SIG-M5 treated with dmso at 0.1 percent for 504 hours (cell line): ENCODE measurements around the gene MRPL55.

ENCODE experiments used
- DNase-seq: peaks from one replicate; lab custom pipeline; 2025; ENCODE audit not compliant: unreplicated experiment; lab: John Stamatoyannopoulos, UW

Gene MRPL55

GRCh38 chr1:228087771-228088251 lies 21.3 kb downstream of the MRPL55 start:
- DNase-seq, result peak; percentile 64

GRCh38 chr1:228085287-228085951 lies 23.7 kb downstream of the MRPL55 start:
- DNase-seq, result no peak

DNA sequence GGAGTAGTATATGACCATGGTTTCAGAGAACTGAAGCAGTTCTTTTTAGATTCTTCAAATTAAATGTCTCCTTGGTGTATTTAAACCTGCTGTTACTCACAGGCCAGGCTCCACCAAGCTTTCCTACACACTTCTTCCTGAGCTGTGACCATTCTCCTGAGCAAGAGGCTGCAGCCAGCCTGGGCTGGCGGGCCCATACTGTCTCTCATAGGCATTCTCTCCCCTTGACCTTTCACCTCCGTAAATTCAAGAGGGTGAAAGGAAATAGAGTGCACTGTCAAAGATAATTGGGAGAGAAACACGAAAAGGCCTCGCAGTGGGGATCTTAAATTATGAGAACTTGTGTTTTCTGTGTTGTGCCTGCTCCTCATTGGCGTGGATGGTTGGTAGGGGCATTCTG lies 24.3 kb downstream of the MRPL55 start:
- no peak for DNase-seq

DNA sequence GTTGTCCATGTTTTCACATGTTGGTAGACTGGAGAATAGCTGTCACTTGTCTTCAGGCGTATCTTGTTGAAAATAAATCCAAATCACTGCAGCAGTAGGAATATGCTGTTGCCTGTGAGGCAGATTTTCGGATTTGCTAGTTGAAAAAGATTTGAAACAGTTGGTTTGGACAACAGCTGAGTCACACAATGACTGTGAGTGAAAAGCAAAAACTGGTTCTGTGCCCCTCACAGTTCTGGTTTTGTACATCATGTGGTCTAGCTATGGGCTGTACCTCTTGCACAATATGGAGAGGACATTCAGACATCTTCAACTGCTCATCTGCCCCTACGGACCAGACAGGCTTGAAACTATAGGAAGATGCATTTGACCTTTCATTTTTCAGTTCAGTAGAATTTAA lies 24.8 kb downstream of the MRPL55 start:
- peak; percentile 83 for DNase-seq

- DNase-seq, result peak; percentile 33
These were observed 25.2 kb downstream of the MRPL55 start for GRCh38 chr1:228083871-228084278.

DNA sequence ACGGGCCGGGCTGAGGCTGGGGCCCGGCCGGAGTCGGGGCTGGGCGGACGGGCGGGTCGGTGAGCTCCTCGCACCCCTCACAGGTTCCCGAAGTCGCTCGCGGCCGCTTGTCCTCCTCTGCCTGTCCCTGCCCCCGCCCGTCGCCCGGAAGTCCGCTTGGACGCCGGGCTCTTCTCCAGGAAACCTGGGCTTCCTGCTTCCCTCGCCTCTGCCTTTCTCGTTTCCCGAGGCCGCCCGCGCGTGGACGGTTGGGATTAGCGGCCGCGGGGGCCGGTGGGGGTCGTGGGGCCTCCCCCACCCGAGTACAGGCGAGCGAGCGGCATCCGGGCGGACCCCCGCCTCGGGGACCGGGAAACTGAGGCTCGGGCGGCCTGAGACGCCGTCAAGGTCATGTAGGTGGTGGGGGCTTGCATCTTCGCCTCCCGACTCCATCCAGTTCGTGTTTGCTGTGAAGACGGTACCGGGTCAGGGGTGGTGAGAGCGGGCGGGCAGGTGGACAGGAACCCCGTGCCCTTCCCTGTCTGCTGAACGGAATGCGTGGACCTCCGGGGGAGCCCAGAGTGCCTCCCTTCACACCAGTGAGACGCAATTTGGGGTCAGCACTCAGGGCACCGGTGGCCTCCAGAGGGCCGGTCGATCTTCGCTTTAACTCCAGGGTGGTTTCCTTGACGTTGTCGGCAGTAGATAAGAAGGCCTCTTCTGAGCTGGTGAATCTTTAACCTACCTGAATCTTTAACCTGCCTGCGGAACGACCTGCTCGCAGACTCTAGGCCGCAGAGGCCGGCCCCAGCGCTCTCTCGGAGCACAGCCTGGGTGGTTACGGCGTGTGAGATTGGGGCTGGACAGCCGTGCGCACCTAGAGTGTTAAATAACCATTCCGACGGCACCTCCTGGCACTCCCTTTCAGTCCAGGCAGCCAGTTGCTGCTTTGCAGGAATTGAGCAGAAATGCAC lies 25.9 kb downstream of the MRPL55 start:
- DNase-seq, result no peak

- DNase-seq, result peak; percentile 91
These were observed 26.7 kb downstream of the MRPL55 start, which contains the start of gene ARF1 for GRCh38 chr1:228082214-228082917. Gene ARF1, plus strand, starts transcription at chr1:228082708. Its CDS starts 14,407 bp downstream, at chr1:228097115.

GRCh38 chr1:228081578-228082213 lies 27.4 kb downstream of the MRPL55 start:
- DNase-seq, result peak; percentile 43

DNA sequence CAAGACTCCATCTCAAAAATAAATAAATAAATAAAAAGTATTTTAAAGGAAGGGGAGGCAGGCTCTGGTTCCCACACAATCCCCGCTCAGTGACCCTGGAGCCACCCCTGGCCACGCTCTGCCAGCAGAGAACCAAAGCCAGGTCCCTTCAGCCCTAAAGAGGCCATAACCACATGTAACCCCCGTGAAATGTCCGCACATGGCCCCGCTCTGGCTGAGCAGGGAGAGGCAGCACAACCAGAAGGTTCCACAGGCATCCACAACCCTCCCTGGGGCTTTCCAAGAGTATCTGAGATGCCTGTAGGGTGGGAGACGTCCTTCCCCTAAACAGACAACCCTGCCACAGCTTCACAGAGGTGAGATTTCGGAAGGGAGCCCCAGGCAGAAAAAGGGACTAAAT lies 28.0 kb downstream of the MRPL55 start:
- DNase-seq, result no peak

DNA sequence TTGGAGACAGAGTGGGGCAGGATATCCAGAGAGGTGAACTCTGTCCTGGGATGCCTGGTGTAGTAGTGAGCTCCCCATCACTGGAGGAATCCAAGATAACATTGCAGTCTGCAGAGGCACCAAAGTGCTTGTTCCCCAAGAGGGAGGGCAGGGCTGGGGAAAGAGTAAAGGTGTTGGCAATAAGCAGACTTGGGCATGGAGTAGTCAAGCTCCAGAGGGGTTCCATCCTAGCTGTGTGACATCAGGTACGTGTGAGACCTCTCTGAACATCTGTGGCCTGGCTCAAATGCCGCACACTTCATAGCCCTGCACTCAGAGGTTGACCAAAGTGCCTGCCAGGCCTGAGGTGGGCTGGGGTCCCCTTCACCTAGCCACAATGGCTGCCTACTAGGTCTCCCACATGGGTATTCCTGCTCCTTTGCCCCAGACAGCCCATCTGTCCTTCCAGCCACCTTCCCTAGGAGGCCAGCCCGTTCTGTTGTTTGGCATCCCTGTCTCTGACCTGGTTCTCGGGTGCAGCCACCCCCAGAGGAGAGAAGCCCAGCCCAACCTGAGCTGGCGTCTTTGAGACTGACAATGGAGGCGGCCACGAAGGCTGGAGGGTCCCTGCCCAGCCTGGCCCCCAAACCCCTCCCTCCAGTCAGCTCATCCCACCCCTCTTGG lies 29.4 kb downstream of the MRPL55 start:
- no peak for DNase-seq

DNA sequence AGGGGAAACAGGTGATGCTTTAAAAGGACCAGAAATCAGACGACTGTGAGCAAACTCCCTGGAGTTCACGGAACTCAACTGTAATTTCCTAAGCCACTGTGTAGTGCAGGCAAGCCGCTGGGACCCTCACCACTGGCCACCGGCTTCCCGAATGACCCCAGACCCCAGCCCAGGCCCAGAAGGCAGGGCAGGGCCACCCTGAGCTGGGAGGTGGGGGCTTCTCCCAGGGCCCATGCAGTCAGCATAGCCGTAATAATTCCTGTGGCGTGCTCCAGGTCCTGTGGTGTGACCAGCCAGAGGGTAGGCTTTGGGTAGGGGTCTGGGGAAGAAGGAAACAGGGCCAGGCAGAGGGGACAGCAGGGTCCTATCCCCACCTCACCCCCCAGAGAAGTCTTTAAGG lies 30.1 kb downstream of the MRPL55 start:
- DNase-seq, result no peak

- no peak for DNase-seq
These were observed 31.4 kb downstream of the MRPL55 start for GRCh38 chr1:228077565-228078330.

- no peak for DNase-seq
These were observed 32.2 kb downstream of the MRPL55 start for GRCh38 chr1:228076796-228077430.

DNA sequence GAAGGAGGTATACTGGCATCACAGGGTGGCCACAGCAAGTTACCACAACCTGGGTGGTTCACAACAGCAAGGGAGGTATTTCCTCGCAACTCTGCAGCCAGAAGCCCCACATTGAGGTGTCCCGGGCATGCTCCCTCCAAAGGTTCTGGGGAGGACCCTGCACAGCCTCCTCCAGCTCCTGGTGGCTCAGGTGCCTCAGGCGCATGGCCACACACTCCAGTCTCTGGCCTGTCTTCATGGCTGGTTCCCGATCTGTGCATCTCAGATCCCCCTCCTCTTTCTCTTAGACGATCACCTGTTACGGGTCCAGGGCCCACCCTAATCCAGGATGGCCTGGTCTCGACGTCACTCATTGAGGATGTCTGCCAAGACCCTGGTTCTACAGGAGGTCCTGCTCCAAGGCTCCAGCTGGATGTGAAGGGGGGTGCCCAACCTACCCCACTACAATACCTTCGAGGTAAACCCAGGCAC lies 33.3 kb downstream of the MRPL55 start:
- no peak for DNase-seq

DNA sequence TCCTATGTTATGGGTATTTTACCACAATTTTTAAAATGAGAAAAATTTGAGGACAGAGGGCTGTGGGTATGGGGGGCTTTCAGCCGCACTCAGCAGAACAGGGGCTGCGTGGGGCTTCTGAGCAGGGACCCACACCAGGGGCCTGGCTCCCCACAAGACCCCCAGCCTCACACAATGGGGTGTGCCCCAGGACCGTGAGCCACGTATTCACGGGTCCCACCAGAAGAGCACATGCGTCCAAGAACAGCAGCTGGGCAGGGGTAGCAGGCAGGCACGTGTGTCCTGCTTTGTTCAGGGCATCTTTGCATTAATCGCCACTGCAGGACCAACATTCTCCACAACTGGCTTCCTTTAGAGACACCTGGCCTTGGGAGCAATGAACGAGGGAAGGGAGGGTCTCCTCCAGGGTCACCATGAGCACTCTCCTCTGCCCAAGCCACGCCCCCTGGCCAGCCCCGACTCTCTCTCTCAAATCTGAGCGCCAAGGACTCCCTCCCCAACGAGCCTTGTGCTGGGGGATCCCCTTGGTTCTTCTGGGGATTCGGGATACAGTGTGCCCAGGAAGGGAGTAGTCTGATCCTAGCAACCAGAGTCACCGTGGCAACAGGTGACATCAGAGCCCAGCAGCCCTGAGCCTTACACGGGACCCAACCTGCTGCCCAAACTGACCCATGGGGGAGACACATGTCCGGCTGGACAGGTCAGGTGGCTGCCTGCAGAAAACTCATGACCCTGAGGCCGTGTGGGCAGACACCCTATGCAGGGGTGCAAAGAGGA lies 34.0 kb downstream of the MRPL55 start:
- no peak for DNase-seq

- no peak for DNase-seq
These were observed 35.1 kb downstream of the MRPL55 start for GRCh38 chr1:228073857-228074545.

DNA sequence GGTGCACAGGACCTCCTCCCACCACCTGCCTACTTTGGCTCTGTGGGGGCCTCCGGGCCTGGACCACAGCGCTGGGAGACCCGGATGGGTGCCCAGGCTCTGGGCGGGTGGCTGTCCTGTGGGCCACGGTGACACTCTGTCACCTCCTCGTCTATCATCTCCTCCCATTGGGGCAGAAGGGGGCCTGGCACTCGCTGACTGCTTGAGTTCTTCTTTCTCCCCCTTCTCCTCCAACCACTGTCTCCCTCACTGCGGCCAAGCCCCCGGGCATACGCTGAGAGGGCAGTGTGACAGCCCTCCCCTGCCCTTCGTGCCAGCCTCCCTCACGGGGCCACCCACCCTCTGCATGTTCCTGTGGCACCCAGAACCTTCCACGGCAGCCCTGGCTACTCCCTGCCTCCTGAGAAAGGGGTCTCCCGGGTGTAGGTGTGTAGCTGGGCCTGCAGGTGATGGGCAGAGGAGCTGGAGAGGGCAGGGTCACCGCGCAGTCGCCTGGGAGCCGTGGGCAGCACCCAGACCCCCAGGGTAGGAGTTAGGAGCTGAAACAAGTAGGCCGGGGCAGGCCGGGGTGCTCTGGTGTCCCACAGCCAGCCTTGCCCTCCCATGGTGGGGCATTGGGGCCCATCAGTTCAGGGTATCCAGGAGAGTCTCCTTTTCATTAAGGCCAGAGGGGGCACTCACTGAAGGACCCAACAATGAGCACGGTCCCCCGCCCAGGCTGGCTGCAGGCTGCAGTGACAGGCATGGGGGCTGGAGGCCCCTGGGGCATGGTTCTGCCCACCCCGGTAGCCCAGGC lies 35.8 kb downstream of the MRPL55 start:
- no peak for DNase-seq
